K562 treated with DMSO at 1 percent for 24 hours (cell line): ENCODE results near the gene RAB30. TPM values are rescaled to one million over a fixed set of nuclear protein-coding genes. Genes with fewer than 3 reads are reported as not detected.

Source experiments
- total RNA-seq: library from RNA; unstranded; fragments of 300-600 nt; gene quantifications from 2 replicates; pipeline ENCODE4 v1.2.3, GENCODE V29; 2022; ENCODE audit warnings: low read depth; ENCODE audit not compliant: insufficient read depth

Gene RAB30
- 1.5 and 2.6 TPM in 2 replicates for total RNA-seq

GRCh38 chr11:83071567-83072349 lies at the start of gene RAB30:
Gene RAB30 (minus strand): TSS chr11:83071897. CDS start chr11:82997316, 74,581 bp downstream.

Other genes with a start within 250 kb of the RAB30 start
- gene PRCP, start 171.5 kb downstream of the RAB30 start, total RNA-seq, result 27.9 and 30.0 TPM in 2 replicates
- gene DDIAS, start 170.2 kb downstream of the RAB30 start, total RNA-seq, result 8.1 and 16.3 TPM in 2 replicates
- 21.9 and 26.7 TPM in 2 replicates for gene PCF11, start 85.2 kb upstream of the RAB30 start, total RNA-seq
- 5.3 and 5.6 TPM in 2 replicates for gene ANKRD42, start 121.8 kb upstream of the RAB30 start, total RNA-seq
- 24.2 and 32.6 TPM in 2 replicates for gene CCDC90B, start 214.5 kb upstream of the RAB30 start, total RNA-seq